NCI-H2196 treated with DMSO at 0.1 percent for 48 hours (cell line): ENCODE results near the gene MEA1.
"Not testable (repeated sequence)": the region's sequence is repeated elsewhere in the genome, so short reads cannot be mapped to it uniquely, and the experiment has no call there.

Experiments
- DNase-seq: peaks from one replicate; lab custom pipeline; 2025; ENCODE audit not compliant: unreplicated experiment; lab: John Stamatoyannopoulos, UW

The MEA1 gene

GRCh38 chr6:43013097-43013842, 476 bp downstream of the MEA1 start:
- no peak for DNase-seq

- no peak for DNase-seq
Observed at GRCh38 chr6:43012364-43012763, 1.4 kb downstream of the MEA1 start.

GRCh38 chr6:43011207-43011606, 2.5 kb downstream of the MEA1 start:
- no peak for DNase-seq

GRCh38 chr6:43009124-43009523, 4.6 kb downstream of the MEA1 start:
- no peak for DNase-seq

- no peak for DNase-seq
Observed at GRCh38 chr6:43007126-43007525, 6.6 kb downstream of the MEA1 start.

- no peak for DNase-seq
Observed at GRCh38 chr6:43006251-43006650, 7.5 kb downstream of the MEA1 start.

- DNase-seq, result no peak
Observed at GRCh38 chr6:43005844-43006243, 7.9 kb downstream of the MEA1 start.

- DNase-seq, result no peak
Observed at GRCh38 chr6:43001843-43002242, 11.9 kb downstream of the MEA1 start.

- DNase-seq, result not testable (repeated sequence)
Observed at GRCh38 chr6:42998205-42998604, 15.5 kb downstream of the MEA1 start.

- no peak for DNase-seq
Observed at GRCh38 chr6:42996513-42996912, 17.2 kb downstream of the MEA1 start.

GRCh38 chr6:42993445-42993844, 20.3 kb downstream of the MEA1 start:
- DNase-seq, result no peak

- no peak for DNase-seq
Observed at GRCh38 chr6:42989923-42990322, 23.8 kb downstream of the MEA1 start.

- no peak for DNase-seq
Observed at GRCh38 chr6:42988486-42989020, 25.2 kb downstream of the MEA1 start.

GRCh38 chr6:42987533-42988451, 26.0 kb downstream of the MEA1 start:
- no peak for DNase-seq

GRCh38 chr6:42984924-42985475, 28.7 kb downstream of the MEA1 start:
- DNase-seq, result no peak

GRCh38 chr6:42984001-42984923, 29.5 kb downstream of the MEA1 start, which contains the start of gene PPP2R5D:
TSS of gene PPP2R5D (plus strand) at chr6:42984570. CDS start at chr6:42984678, 108 bp downstream.
- DNase-seq, result peak; percentile 98

GRCh38 chr6:42981836-42982235, 31.9 kb downstream of the MEA1 start:
- DNase-seq, result no peak

- no peak for DNase-seq
Observed at GRCh38 chr6:42979523-42980177, 34.1 kb downstream of the MEA1 start.

- peak; percentile 89 for DNase-seq
Observed at GRCh38 chr6:42978839-42979522, 34.8 kb downstream of the MEA1 start, which contains the start of gene PEX6. TSS of gene PEX6 (minus strand) at chr6:42979181. CDS start at chr6:42979150, 31 bp downstream.
